ENCODE measurements around the gene KCNJ11.

Gene KCNJ11

DNA sequence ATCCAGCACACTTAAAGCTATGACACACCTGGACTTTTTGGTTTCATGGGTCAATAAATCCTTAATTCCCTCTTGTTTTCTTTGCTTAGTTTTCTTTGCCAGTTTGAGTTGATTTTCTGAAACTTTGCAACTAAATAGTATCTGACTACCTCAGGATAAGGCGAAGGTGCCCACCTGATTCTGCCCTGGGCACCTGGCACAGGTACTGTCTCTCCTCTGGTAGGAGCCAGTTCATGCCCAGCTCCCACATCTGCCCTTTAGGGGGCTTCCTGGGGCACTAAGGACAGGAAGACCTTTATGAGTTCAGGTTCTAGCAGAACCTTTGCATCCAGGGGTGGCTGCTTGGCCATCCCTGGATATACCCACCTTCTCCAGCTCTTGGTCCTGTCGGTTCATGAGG is 19.6 kb upstream of the KCNJ11 start:
- no peaks in the 10 kb centered on the region for H3K36me3 ChIP-seq (ENCODE audit: control insufficient read depth, insufficient read depth, low read length)
- H3K9me3 ChIP-seq (ENCODE audit: control insufficient read depth, insufficient read depth, low read length) = no peaks in the 10 kb centered on the region
- no peaks in the 10 kb centered on the region; the same call in 1 of the 2 replicates for H3K4me1 ChIP-seq (ENCODE audit: control insufficient read depth, insufficient read depth, low read length)
- H3K27me3 ChIP-seq (ENCODE audit: control insufficient read depth, insufficient read depth, low read length) = no peaks in the 10 kb centered on the region
- no peak overlapping the region for H3K4me3 ChIP-seq (ENCODE audit: low read depth, low read length)
- H3K27ac ChIP-seq (ENCODE audit: low read depth, low read length) = no peak overlapping the region
- H3K9ac ChIP-seq (ENCODE audit: low read depth, low read length) = no peak overlapping the region

DNA sequence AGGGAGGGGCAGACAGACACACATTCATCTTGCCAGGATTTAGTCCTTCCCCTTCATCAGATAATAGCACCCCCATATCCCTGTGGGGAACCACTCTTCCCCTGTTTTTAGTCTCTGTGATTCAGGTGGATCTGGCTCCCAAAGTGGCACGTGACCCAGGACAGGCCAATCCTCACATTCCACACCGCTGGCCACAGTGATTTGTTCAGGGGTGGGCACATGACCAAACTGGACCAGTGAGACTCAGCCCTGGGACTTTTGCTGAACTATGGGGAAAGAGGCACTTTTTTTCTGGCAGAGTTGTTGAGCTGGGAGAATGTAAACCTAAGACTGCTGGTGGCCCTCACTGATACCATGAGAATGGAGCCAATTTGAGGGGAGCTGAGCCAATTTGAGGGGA is 19.1 kb upstream of the KCNJ11 start:
- Histone ChIP-seq H3K9ac (ENCODE audit: low read depth, low read length) (no peak overlapping the region), H3K9me3 (ENCODE audit: control insufficient read depth, insufficient read depth, low read length) (no peaks in the 10 kb centered on the region), H3K4me3 (ENCODE audit: low read depth, low read length) (no peak overlapping the region), H3K27ac (ENCODE audit: low read depth, low read length) (no peak overlapping the region), H3K27me3 (ENCODE audit: control insufficient read depth, insufficient read depth, low read length) (no peaks in the 10 kb centered on the region), H3K4me1 (ENCODE audit: control insufficient read depth, insufficient read depth, low read length) (no peaks in the 10 kb centered on the region; the same call in 1 of the 2 replicates), H3K36me3 (ENCODE audit: control insufficient read depth, insufficient read depth, low read length) (no peaks in the 10 kb centered on the region)

GRCh38 chr11:17406818-17407149 is 18.3 kb upstream of the KCNJ11 start:
- Histone ChIP-seq H3K27ac (ENCODE audit: low read depth, low read length) (no peak overlapping the region), H3K9me3 (ENCODE audit: control insufficient read depth, insufficient read depth, low read length) (no peaks in the 10 kb centered on the region), H3K9ac (ENCODE audit: low read depth, low read length) (no peak overlapping the region), H3K27me3 (ENCODE audit: control insufficient read depth, insufficient read depth, low read length) (no peaks in the 10 kb centered on the region), H3K4me1 (ENCODE audit: control insufficient read depth, insufficient read depth, low read length) (no peaks in the 10 kb centered on the region; the same call in 1 of the 2 replicates), H3K36me3 (ENCODE audit: control insufficient read depth, insufficient read depth, low read length) (no peaks in the 10 kb centered on the region), H3K4me3 (ENCODE audit: low read depth, low read length) (no peak overlapping the region)

DNA sequence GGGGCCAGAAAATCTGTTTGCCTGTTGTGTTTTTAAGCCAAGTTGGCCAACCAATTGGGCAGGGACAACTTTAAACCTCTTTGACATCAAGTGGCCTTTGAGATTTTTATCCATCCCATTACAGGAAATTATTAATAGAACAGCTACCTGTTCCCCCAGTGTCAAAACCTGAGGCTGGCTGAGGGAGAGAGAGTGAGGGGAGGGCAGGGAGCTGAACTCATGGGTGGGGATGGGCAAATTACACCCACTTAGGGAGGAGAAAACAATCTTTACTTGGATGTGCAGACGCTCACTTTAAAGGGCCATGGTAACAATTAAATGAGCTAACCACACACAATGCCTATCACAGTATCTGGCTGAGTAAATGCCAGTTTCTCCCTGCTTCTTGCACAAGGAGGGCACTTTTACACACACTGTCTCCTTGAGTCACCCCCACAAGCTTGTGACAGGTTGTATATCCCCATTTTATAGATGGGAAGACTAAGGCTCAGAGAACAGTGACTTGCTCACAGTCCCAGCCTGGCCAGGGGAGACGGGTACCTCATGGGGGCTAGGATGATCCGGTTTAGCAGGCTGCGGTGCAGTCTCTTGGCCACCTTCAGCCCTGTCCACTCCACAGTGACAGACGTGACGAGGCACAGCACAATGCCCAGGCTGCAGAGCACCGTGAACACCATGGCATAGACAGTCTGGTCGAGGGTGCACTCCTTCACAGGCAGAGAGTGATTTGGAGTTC is 17.8 kb upstream of the KCNJ11 start:
- no peak overlapping the region for H3K27ac ChIP-seq (ENCODE audit: low read depth, low read length)
- no peaks in the 10 kb centered on the region for H3K9me3 ChIP-seq (ENCODE audit: control insufficient read depth, insufficient read depth, low read length)
- no peak overlapping the region for H3K9ac ChIP-seq (ENCODE audit: low read depth, low read length)
- H3K4me3 ChIP-seq (ENCODE audit: low read depth, low read length) = no peak overlapping the region
- no peaks in the 10 kb centered on the region for H3K36me3 ChIP-seq (ENCODE audit: control insufficient read depth, insufficient read depth, low read length)
- no peaks in the 10 kb centered on the region for H3K27me3 ChIP-seq (ENCODE audit: control insufficient read depth, insufficient read depth, low read length)
- no peaks in the 10 kb centered on the region; the same call in 1 of the 2 replicates for H3K4me1 ChIP-seq (ENCODE audit: control insufficient read depth, insufficient read depth, low read length)

GRCh38 chr11:17405232-17406005 is 17.0 kb upstream of the KCNJ11 start:
- Histone ChIP-seq H3K4me1 (ENCODE audit: control insufficient read depth, insufficient read depth, low read length) (no peaks in the 10 kb centered on the region; the same call in 1 of the 2 replicates), H3K27me3 (ENCODE audit: control insufficient read depth, insufficient read depth, low read length) (no peaks in the 10 kb centered on the region), H3K9ac (ENCODE audit: low read depth, low read length) (no peak overlapping the region), H3K27ac (ENCODE audit: low read depth, low read length) (no peak overlapping the region), H3K9me3 (ENCODE audit: control insufficient read depth, insufficient read depth, low read length) (no peaks in the 10 kb centered on the region), H3K4me3 (ENCODE audit: low read depth, low read length) (no peak overlapping the region), H3K36me3 (ENCODE audit: control insufficient read depth, insufficient read depth, low read length) (no peaks in the 10 kb centered on the region)

GRCh38 chr11:17403980-17404759 is 15.7 kb upstream of the KCNJ11 start:
- H3K4me1 ChIP-seq (ENCODE audit: control insufficient read depth, insufficient read depth, low read length) = no peaks in the 10 kb centered on the region; the same call in 1 of the 2 replicates
- no peak overlapping the region for H3K9ac ChIP-seq (ENCODE audit: low read depth, low read length)
- no peaks in the 10 kb centered on the region for H3K9me3 ChIP-seq (ENCODE audit: control insufficient read depth, insufficient read depth, low read length)
- no peak overlapping the region for H3K27ac ChIP-seq (ENCODE audit: low read depth, low read length)
- H3K27me3 ChIP-seq (ENCODE audit: control insufficient read depth, insufficient read depth, low read length) = no peaks in the 10 kb centered on the region
- H3K36me3 ChIP-seq (ENCODE audit: control insufficient read depth, insufficient read depth, low read length) = no peaks in the 10 kb centered on the region
- no peak overlapping the region for H3K4me3 ChIP-seq (ENCODE audit: low read depth, low read length)

DNA sequence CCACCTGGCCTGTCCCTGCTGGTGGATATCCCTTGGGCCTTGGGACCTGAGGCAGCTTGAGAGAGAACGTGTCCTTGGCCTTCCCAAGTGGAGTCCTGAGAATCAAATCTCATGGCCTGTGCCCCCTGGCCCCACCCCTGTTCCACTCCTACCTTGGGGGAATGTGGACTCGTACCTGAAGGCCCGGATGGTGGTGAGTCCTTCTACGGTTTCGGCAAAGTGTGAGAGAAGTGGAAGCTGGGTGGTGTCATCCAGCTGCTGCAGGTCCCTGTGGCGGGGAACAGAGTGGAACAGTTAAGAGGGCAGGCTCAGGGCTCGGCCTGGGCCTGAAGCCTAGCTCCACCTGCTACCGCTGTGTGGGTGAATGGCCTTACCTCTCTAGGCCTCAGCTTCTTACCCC is 14.0 kb upstream of the KCNJ11 start:
- H3K9me3 ChIP-seq (ENCODE audit: control insufficient read depth, insufficient read depth, low read length) = no peaks in the 10 kb centered on the region
- no peaks in the 10 kb centered on the region for H3K27me3 ChIP-seq (ENCODE audit: control insufficient read depth, insufficient read depth, low read length)
- H3K4me1 ChIP-seq (ENCODE audit: control insufficient read depth, insufficient read depth, low read length) = no peaks in the 10 kb centered on the region; the same call in 1 of the 2 replicates
- H3K27ac ChIP-seq (ENCODE audit: low read depth, low read length) = no peak overlapping the region
- H3K4me3 ChIP-seq (ENCODE audit: low read depth, low read length) = no peak overlapping the region
- no peaks in the 10 kb centered on the region for H3K36me3 ChIP-seq (ENCODE audit: control insufficient read depth, insufficient read depth, low read length)
- H3K9ac ChIP-seq (ENCODE audit: low read depth, low read length) = no peak overlapping the region

GRCh38 chr11:17401841-17402240 is 13.4 kb upstream of the KCNJ11 start:
- H3K27me3 ChIP-seq (ENCODE audit: control insufficient read depth, insufficient read depth, low read length) = no peaks in the 10 kb centered on the region

GRCh38 chr11:17401316-17401715 is 12.9 kb upstream of the KCNJ11 start:
- H3K9me3 ChIP-seq (ENCODE audit: control insufficient read depth, insufficient read depth, low read length) = no peaks in the 10 kb centered on the region
- H3K27me3 ChIP-seq (ENCODE audit: control insufficient read depth, insufficient read depth, low read length) = no peaks in the 10 kb centered on the region
- H3K27ac ChIP-seq (ENCODE audit: low read depth, low read length) = no peak overlapping the region
- H3K36me3 ChIP-seq (ENCODE audit: control insufficient read depth, insufficient read depth, low read length) = no peaks in the 10 kb centered on the region
- H3K9ac ChIP-seq (ENCODE audit: low read depth, low read length) = no peak overlapping the region
- no peaks in the 10 kb centered on the region; the same call in 1 of the 2 replicates for H3K4me1 ChIP-seq (ENCODE audit: control insufficient read depth, insufficient read depth, low read length)
- no peak overlapping the region for H3K4me3 ChIP-seq (ENCODE audit: low read depth, low read length)

More at GRCh38 chr11:17401841-17402240, 13.4 kb upstream of the KCNJ11 start:
- no peaks in the 10 kb centered on the region for H3K9me3 ChIP-seq (ENCODE audit: control insufficient read depth, insufficient read depth, low read length)
- no peak overlapping the region for H3K9ac ChIP-seq (ENCODE audit: low read depth, low read length)
- no peak overlapping the region for H3K4me3 ChIP-seq (ENCODE audit: low read depth, low read length)
- H3K27ac ChIP-seq (ENCODE audit: low read depth, low read length) = no peak overlapping the region
- no peaks in the 10 kb centered on the region; the same call in 1 of the 2 replicates for H3K4me1 ChIP-seq (ENCODE audit: control insufficient read depth, insufficient read depth, low read length)
- no peaks in the 10 kb centered on the region for H3K36me3 ChIP-seq (ENCODE audit: control insufficient read depth, insufficient read depth, low read length)

- Histone ChIP-seq H3K4me3 (ENCODE audit: low read depth, low read length) (no peak overlapping the region), H3K27me3 (ENCODE audit: control insufficient read depth, insufficient read depth, low read length) (no peaks in the 10 kb centered on the region), H3K27ac (ENCODE audit: low read depth, low read length) (no peak overlapping the region), H3K9me3 (ENCODE audit: control insufficient read depth, insufficient read depth, low read length) (no peaks in the 10 kb centered on the region), H3K36me3 (ENCODE audit: control insufficient read depth, insufficient read depth, low read length) (no peaks in the 10 kb centered on the region), H3K4me1 (ENCODE audit: control insufficient read depth, insufficient read depth, low read length) (no peaks in the 10 kb centered on the region), H3K9ac (ENCODE audit: low read depth, low read length) (no peak overlapping the region)
These were observed 11.8 kb upstream of the KCNJ11 start for GRCh38 chr11:17400048-17400775.
